ELF-1 (cell line): ENCODE measurements around the gene BUD13.

Experiments used
- DNase-seq: peaks from one replicate; pipeline ENCODE4 v3.0.0-alpha.2; 2016; ENCODE audit warnings: low read depth, low spot score

BUD13 gene

GRCh38 chr11:116792869-116793771 lies 20.3 kb upstream of the BUD13 start:
- no peak for DNase-seq

GRCh38 chr11:116792144-116792868 lies 19.5 kb upstream of the BUD13 start:
- no peak for DNase-seq

- DNase-seq: no peak
Observed at GRCh38 chr11:116791813-116792143, 19.0 kb upstream of the BUD13 start, which contains the start of gene APOA5. Gene APOA5 (minus strand): TSS chr11:116791879. CDS start chr11:116791860, 19 bp downstream.

- peak; percentile 92 for DNase-seq
Observed at GRCh38 chr11:116791002-116791812, 18.4 kb upstream of the BUD13 start.

GRCh38 chr11:116790167-116791001 lies 17.6 kb upstream of the BUD13 start:
- DNase-seq: no peak

GRCh38 chr11:116788975-116789374 lies 16.2 kb upstream of the BUD13 start:
- no peak for DNase-seq

- DNase-seq: no peak
Observed at GRCh38 chr11:116788534-116788933, 15.7 kb upstream of the BUD13 start.

- DNase-seq: peak; percentile 67
Observed at GRCh38 chr11:116787786-116788486, 15.1 kb upstream of the BUD13 start, which contains the start of gene ZPR1. Gene ZPR1 (minus strand): TSS chr11:116788023. CDS start chr11:116787990, 33 bp downstream.

- no peak for DNase-seq
Observed at GRCh38 chr11:116787436-116787785, 14.6 kb upstream of the BUD13 start.

- DNase-seq: no peak
Observed at GRCh38 chr11:116786966-116787365, 14.2 kb upstream of the BUD13 start.

GRCh38 chr11:116786326-116786725 lies 13.5 kb upstream of the BUD13 start:
- no peak for DNase-seq

- no peak for DNase-seq
Observed at GRCh38 chr11:116782728-116783127, 9.9 kb upstream of the BUD13 start.

GRCh38 chr11:116778556-116778955 lies 5.8 kb upstream of the BUD13 start:
- DNase-seq: no peak

GRCh38 chr11:116777056-116777455 lies 4.3 kb upstream of the BUD13 start:
- no peak for DNase-seq

GRCh38 chr11:116776522-116776984 lies 3.8 kb upstream of the BUD13 start:
- no peak for DNase-seq

GRCh38 chr11:116775975-116776374 lies 3.2 kb upstream of the BUD13 start:
- no peak for DNase-seq

GRCh38 chr11:116774661-116775060 lies 1.9 kb upstream of the BUD13 start:
- DNase-seq: no peak

- no peak for DNase-seq
Observed at GRCh38 chr11:116773203-116774097, 663 bp upstream of the BUD13 start.

GRCh38 chr11:116771935-116772334 lies 852 bp downstream of the BUD13 start:
- DNase-seq: no peak
